Testis (tissue), 2 donors: ENCODE measurements around the gene ABI3BP.

Experiments
- POLR2A ChIP-seq: fragments of 450-650 bp; IDR thresholded peaks from one replicate; pipeline ENCODE4 v1.6.1; 2017; ENCODE audit warnings: antibody characterized with exemption, mild to moderate bottlenecking, moderate library complexity
- TF ChIP-seq, protein P1 (sequence below), 3 experiments: fragments of 450-650 bp in 2 of 3; fragments of 200-600 bp in 1 of 3; sonication (generic) in 1 of 3; IDR thresholded peaks; one replicate each; pipeline ENCODE4 v1.5.1; 2016 to 2019; ENCODE audit warnings: antibody characterized with exemption in 3 of 3, mild to moderate bottlenecking in 2 of 3, moderate library complexity in 1 of 3

DNA sequence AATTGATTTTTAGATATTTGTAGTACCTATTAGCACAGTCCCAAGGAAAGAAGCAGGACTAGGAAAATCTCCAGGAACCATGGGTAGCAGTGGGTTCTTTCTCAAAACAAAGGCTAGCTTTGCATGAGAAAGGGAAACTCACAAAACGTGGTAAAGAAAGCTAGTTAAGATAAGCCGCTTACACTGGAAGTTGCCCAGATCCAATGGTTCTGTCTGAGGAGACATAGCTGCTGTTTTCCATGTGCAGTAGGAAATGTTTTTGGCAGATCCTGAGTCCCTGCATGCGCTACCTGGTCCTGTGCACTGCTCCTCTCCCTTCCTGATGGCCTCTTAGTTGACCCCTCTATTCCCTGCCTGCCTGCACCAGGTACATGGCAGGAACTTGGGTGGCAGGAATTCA is 223.5 kb downstream of the ABI3BP start:
- TF ChIP-seq, protein P1, sequence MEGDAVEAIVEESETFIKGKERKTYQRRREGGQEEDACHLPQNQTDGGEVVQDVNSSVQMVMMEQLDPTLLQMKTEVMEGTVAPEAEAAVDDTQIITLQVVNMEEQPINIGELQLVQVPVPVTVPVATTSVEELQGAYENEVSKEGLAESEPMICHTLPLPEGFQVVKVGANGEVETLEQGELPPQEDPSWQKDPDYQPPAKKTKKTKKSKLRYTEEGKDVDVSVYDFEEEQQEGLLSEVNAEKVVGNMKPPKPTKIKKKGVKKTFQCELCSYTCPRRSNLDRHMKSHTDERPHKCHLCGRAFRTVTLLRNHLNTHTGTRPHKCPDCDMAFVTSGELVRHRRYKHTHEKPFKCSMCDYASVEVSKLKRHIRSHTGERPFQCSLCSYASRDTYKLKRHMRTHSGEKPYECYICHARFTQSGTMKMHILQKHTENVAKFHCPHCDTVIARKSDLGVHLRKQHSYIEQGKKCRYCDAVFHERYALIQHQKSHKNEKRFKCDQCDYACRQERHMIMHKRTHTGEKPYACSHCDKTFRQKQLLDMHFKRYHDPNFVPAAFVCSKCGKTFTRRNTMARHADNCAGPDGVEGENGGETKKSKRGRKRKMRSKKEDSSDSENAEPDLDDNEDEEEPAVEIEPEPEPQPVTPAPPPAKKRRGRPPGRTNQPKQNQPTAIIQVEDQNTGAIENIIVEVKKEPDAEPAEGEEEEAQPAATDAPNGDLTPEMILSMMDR (IDR thresholded peaks at IDR 0.05): no peak
- no peak for TF ChIP-seq POLR2A
